HG03457 (cell line): Measurements from ENCODE around the gene CDC73.
A peak's percentile ranks its signal among the peaks of the same experiment; 100 is the strongest.
"Not testable (repeated sequence)": the region's sequence is repeated elsewhere in the genome, so short reads cannot be mapped to it uniquely, and the experiment has no call there.

Experiments
- ATAC-seq: cut with Tn5 transposase; IDR thresholded peaks from one replicate; pipeline ENCODE4 v1.9.1; 2021; ENCODE audit warnings: moderate number of reproducible peaks; ENCODE audit not compliant: unreplicated experiment

Gene CDC73

DNA sequence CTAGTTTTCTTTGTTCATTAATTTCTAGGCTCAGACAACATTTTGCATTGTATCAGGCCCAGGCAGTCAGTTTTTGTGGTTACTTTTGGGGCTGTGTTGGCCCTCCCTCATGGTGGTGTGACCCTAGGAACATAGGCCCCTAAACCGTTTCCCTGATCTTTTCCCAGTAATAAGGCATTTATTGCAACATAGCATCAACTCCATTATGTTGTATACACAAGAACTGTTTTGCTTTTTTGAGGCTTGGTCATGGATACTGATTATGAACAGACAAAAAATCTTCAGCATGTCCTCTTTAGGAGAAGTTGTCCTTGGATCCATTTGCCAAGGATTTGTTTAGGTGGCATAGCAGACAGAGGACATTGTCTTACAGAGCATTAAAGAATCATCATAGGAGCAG, 54.3 kb downstream of the CDC73 start:
- ATAC-seq: no peak

DNA sequence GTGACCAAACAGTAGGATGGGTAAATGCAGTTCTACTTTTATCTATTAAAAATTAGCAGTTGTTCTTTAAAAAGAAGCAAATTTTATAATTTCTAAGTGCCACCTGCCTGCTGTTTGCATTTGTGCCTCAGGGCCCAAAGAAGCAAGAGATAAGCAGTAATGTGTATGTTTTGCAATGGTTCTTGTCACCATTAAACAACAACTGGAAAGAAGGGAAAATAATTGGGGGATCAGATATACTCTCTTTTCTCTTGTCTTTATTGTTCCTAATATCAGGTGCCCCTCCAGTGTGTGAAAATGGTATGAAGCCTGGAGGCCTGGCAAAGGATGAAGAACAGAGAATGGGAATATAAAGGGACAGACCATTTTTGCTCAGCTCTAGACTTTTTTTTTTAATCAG, 55.0 kb downstream of the CDC73 start:
- no peak for ATAC-seq

DNA sequence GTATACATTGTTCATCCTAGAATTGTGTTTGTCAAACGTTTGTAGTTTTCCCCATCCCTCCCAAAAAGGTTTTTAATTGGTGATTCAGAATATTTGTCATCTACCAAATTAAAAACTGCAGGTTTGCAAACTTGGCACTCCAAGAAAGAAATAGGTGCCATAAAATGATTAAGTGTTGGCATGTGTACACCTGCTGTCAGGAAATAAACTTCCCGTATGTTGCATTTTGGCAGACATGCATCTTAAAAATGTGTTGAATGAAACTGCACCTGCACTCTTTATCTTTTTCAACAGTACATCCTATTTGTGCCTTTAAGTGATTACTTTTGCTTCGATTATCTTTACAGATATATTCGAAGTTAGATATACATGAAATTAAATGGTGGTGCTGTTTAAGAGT, 57.3 kb downstream of the CDC73 start:
- no peak for ATAC-seq

DNA sequence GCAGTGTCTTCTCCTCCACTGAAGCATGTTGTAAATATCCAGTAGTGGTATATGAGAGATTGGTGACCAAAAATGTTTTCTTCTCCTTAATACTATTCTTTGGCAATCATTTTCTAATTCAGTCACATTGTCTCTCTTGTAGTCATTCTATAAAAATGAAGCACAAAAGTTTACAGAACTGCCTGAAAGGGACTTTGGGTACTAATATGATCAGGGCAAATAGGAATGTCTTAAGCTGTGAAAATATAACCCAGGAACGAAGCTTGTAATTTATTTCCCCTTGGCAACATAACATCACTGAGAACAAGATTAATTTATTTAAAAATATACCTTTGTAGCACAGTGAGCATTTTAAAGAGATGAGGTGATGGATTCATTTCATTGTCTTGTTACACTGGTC, 59.7 kb downstream of the CDC73 start:
- no peak for ATAC-seq

DNA sequence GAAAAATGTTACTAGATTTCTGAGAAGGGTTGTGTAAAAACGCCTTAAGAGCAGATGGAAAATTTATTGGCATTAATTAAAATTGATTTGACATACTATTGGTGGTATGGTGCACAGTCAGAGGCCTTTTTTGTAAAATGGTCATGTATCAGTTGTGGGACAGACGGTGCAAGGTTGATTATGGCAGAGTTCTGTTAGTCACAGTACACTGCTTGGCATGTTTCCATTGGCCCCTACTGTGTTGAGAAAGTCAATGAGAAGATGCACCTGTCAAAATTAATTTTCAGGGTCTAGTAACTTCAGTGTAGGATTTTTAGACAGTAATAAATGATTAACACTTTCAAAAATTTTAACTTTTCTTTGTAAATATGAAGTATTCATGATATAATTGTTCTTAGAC, 60.2 kb downstream of the CDC73 start:
- ATAC-seq: no peak

DNA sequence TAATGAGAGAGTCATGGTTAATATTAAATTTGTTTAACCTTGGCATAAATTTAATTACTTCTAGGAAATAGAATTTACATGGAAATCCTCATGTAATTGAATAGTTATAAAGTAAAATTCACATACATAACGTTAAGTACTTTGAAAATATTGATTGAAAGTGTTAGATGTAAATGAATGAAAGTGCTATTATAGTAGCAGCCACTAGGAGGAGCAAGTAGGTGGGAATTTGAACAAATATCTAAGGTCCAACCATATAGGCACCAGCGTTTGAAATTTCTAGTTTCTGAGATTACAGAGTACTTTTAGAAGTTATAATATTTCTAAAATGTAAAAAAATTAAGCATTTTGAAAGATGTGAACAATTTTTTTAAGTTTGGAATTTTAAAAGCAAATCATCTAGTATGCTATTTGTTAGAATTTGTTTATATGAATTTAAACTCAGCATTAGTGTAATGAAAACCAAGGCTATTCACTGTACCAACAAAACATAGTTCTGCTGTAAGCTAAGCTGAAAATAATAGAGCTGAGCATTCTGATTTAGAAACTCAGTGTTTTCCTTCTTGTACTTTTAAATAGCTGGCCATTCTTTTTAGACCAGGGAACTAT, 61.3 kb downstream of the CDC73 start:
- ATAC-seq: peak; percentile 44

DNA sequence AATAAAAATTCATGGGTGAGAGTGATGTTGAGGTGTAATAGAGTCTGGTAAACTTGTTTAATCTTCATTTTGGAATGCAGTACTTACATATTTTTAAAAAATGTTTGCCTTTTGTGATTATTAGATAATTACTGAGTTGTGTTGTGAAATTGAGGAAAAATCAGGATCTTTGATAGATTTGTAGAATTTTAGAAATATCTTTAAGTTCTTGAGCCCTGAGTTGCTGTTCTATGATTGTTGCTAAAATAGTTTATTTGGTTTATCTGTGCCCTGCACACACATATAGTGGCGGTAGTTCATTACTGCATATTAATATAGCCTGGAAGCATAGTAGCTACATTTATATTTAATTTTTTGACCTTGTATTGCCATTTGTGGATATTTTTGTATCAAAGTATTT, 62.9 kb downstream of the CDC73 start:
- no peak for ATAC-seq

DNA sequence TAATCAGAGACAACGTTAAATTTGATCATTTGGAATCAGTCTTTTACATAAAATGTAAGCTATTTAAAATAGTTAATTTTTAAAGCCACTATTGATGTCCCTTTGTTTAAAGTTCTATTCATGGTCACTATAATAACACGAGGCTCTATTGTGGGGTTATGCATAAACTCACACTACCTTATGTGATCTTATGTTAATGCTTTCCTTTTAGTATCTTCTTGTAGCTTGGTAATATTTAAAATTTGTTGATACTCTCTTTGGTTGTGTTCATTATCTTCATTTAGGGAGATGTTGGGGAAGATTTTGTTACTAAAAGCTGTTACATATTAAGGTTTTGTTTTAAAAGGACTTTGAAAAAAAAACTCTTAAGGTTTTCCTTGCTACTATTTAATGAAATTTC, 63.4 kb downstream of the CDC73 start:
- no peak for ATAC-seq

DNA sequence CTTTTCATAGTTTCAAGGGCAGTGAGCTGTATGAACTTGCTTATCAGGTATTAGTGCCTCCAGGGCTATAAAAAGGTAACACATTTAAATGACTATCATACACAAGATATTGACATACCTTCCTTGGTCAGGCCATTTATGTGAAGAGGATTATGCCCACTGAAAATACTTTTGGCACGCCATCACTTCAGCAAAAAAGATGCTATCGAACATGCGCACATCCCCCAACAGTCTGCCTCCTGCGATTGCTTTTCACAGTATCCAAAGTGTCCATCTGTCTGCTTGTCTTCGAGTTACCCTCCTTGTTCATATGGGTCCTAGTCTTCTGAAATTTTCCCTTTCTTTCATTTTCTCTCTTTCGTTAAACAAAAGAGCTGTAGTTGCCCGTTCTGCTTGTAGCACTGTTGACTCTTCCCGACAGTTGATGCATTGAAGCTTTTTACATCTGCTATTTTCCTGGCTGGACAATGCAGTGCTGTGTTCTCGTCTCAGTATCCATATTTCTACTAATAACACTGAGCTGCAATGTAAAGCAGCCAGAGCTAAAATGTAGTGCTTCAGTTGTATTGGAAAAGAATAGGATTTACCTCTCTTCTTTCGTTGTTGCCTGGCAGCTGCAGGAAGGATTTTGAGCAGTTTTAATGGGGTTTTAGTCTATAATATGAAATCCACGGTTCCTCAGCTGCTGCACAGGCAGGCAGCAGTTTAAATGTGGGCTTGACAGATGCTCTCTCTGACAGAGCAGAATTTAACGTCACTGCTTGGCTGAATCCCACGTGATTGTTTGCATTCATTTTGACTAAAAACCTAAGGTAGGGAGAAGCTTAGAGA, 64.3 kb downstream of the CDC73 start, which contains the start of gene B3GALT2:
Gene B3GALT2 (minus strand): TSS at position 713 of the 831 bp plus-strand sequence. CDS start 5,051 bp downstream, outside the sequence.
- no peak for ATAC-seq

DNA sequence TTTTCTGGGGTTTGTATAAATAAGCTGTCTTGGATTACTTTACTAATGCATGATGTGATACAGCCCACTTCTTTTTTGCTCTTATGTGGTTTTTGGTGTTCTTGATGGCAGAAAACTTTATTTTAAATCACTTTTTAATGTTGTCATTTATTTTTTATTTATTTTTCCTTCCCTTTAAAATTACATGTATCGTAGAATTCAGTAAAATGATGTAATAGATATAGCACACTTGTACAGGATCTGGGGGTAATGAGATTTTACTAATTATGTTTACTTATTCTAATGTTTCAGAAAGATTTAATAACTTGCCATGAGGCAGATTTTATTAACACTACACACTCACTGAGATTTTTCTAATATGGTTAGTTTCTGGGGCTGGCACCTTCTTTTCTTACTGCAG, 65.3 kb downstream of the CDC73 start:
- ATAC-seq: no peak

DNA sequence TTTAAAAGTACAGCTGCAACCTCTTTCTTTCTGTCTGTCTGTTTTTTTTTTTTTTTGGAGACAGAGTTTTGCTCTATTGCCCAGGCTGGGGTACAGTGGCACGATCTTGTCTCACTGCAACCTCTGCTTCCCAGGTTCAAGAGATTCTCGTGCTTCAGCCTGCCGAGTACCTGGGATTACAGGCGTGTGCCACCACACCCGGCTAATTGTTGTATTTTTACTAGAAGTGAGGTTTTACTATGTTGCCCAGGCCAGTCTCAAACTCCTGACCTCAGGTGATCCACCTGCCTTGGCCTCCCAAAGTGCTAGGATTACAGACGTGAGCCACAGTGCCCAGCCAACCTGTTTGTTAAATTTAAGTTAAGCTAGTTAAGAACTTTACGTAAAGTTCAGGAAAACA, 67.1 kb downstream of the CDC73 start:
- not testable (repeated sequence) for ATAC-seq

DNA sequence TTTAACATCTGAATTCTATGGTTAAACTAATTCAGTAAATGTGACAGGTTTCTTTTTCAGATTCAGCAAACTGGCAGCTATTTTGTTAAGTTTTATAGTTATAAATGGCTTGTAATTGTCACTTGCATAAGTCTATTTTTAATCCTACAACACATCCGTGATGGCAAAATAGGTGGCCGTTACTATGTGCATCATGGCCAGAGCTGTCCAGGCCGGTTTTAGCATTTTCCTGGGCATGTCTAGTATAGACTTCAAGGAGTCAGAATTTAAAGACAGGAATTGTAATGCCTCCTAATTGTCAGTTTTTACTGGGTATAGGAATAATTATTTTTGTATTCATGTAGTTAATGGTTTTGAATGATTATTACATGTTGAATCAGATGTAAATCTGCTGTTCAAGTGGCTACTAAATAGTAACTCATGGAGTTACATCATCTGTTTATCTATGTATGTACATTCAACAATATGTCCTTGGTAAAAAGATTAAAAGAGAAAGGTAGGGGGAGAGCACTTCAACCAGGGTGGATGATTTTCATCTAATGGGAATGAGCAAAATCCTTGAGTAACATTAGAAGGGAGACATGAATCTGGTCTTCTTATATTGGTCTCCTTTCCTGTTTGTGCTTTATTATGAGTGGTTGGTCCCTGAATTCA, 67.7 kb downstream of the CDC73 start:
- no peak for ATAC-seq

DNA sequence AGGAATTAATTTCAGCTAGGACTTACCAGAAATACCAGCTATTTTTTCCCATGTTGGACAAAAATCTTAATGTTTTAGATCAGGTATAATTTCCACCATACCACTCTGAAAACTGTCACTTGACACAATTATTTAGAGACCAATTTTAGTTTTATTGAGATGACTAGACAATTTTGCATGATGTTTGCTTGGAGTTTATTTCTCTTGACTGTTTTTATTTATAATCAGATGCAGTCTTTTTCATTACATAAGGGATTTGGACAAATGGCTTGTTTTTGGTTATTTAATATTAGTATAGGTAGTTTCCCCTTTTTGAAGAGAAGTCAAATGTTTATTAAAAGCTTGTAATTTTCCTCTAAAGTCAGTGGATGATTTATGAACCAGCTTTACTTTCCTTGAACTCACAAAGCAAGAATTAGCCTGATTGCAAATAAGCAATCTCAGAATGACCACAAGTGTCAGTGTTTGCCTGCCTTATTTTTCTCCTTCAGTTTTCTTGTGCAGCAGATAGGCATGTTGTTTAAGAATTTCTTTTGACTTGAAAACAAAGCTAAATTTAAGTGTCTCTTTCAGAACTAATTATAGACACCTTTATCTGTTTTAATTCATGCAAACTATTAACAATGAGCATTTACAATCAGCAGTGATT, 68.4 kb downstream of the CDC73 start:
- ATAC-seq: no peak

DNA sequence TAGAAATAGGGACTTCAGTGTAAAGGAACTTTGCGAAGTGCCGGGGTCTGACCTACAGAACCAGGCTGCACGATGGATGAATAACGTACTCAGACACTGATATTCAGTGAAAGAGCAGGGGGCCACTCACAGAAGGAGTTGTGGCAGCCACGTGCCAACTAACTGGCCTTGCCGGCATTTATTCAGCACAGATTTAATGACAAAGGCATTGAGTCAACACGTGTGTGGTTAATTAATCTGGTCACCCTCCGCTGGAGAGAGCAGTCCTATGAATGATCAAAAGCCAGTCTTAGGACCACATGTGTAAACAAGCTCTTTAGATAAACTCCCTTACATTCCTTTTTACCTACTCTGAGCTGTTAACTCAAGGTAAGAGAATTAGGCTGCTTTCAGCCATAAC, 70.8 kb downstream of the CDC73 start:
- ATAC-seq: no peak

DNA sequence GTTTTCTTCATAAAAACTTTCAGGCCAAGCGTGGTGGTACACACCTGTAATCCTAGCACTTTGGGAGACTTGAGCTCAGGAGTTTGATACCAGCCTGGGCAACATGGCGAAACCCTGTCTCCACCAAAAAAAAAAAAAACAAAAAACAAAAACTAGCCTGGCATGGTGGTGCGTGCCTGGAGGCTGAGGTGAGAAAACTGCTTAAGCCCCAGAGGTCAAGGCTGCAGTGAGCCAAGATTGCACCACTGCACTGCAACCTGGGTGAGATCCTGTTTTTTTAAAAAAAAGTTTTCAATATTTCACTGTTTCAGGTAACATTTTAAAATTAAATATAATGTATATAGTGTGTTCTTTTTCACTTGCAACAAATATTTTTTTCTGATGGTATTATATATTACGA, 78.1 kb downstream of the CDC73 start:
- ATAC-seq: no peak

DNA sequence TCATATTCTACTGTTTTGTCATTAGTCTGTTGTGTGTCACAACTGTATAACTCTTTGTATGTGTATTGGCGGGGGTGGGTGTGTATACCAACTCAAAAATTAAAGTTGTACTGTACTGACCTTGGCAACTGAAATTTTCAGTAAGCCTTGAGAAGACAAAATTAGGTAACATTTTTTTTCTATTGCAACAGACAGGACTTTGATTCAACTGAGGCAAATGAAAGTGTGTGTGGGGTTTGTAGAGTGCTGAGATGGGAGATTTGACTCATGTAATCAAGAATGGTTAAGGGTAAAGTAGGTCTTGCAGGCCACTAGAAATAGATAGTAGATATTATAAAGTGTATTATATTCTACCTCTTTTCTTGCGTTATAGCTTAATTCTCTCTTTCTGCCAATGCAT, 79.2 kb downstream of the CDC73 start:
- ATAC-seq: no peak

DNA sequence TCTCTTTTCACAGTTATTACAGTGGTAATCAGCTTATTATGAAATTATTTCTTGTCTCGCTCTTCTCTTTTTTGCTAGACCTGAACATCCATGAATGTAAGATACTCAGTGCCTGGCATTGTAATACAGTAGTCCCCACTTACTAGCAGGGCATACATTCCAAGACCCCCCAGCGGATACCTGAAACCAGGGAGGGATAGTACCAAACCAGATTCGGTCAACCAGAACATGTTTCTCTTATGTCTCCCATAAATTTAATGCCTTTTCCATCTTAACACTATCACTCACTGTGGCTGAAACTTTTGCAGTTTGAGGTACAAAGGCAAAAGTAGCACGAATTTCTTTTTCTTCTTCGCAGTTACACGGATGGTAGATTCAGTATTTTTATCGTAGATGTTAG, 89.2 kb downstream of the CDC73 start:
- no peak for ATAC-seq

DNA sequence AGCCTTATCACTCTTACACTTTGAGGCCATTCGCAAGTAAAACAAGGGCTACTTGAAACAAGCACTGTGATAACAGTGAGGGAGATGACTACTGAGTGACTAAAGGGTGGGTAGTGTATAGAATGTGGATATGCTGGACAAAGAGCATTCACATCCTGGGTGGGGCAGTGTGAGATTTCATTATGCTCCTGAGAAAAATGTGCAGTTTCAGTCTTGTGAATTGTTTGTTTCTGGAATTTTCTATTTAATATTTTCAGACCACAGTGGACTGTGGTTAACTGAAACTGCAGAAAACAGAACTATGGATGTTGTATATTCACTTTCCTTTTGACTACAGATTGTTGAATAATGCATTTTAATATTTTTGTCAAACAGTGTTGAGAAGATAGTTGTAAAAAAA, 89.7 kb downstream of the CDC73 start:
- ATAC-seq: peak; percentile 75

DNA sequence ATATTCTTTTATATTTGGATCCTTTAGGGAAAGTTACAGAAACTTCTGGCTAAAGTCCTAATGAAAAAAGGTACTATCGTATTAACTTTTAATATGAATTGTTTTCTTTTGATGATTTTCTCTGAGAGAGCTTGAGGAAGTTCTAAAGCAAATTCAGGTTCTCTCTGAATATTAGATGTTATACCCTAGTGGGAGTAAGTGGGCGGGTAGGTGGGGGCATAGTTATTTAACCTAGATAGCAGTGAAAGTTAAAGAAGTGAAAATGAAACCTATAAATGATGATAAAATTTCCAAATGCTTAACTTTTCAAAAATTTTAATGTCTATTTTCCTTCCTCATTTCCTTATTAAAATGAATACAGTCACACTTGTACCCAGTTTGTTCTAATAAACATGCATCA, 90.8 kb downstream of the CDC73 start:
- no peak for ATAC-seq

DNA sequence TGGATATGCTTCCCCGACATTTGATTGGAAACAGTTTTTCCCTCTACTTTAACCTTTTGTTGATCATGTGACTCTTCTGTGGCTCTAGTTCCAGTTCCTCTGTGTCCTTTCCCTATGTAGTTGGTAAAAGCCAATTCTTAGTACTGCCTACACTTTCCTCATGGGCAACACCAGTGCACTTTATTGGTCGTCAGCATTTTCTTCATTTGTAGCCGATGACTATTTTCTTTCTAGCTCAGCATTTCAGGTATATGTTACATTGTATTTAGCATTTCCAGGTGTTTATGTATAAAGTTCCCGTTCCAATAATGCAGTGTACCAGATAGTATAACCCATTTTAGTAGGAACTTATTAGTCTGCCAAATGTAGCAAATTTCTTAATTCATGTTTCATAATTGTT, 92.2 kb downstream of the CDC73 start:
- ATAC-seq: no peak

DNA sequence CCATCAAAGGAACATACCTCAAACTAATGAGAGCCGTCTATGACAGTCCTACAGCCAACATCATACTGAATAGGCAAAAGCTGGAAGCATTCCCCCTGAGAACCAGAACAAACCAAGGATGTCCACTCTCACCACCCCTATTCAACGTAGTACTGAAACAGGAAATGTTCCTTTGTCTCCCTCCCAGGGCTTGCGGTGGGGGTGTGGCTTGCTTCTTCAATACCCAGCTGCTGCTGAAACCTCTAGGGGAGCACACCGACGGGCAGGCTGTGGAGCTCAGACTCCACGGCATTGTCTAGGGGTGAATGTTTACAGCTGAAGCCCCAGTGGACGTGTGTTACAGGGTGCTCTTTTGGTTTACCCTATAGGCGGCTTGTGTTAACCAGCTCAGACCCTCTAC, 95.1 kb downstream of the CDC73 start:
- ATAC-seq: no peak

DNA sequence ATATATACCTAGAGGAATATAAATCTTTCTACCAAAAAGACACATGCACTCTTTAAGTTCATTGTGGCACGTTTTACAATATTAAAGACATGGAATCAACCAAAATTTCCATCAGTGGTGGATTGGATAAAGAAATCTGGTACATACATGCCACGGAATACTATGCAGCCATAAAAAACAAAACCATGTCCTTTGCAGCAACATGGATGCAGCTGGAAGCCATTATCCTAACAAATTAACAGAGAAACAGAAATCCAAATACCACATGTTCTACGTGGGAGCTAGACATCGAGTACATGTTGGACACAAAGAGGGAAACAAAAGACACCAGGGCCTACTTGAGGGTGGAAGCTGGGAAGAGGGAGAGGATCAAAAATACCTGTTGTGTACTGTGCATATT, 97.6 kb downstream of the CDC73 start:
- ATAC-seq: no peak
